GM12878 (cell line): Measurements from ENCODE around the gene FBXL17. TPM values are rescaled to one million over a fixed set of nuclear protein-coding genes. Genes with fewer than 3 reads are reported as not detected.

Source experiments
- ATAC-seq: fragments of 200-7000 bp; cut with Tn5 transposase; 3 replicates; pipeline ENCODE4 v1.9.1; 2020; ENCODE audit warnings: mild to moderate bottlenecking, moderate library complexity
- BruUV-seq: library from RNA; stranded (reverse); fragments of 400-500 nt; replicated peaks from 2 replicates; lab custom pipeline; 2021; lab: Mats Ljungman, UMichigan
- CTCF ChIA-PET: fragments of 300-600 bp; sonication (Branson Sonifier 250); formaldehyde crosslinking; extraction: SDS; loops from one replicate; lab custom pipeline; 2021; ENCODE audit warnings: inconsistent platforms; lab: Yijun Ruan, JAX
- POLR2A ChIA-PET: fragments of 350-600 bp; formaldehyde crosslinking; extraction: SDS; loops from one replicate; lab custom pipeline; 2021; ENCODE audit warnings: inconsistent platforms; lab: Charles Lee
- RAD21 ChIA-PET: fragments of 300-600 bp; sonication (Branson Sonifier 250); formaldehyde crosslinking; loops from one replicate; lab custom pipeline; 2023; ENCODE audit warnings: antibody characterized with exemption; ENCODE audit not compliant: unreplicated experiment; lab: Charles Lee
- SMC1A ChIA-PET: fragments of 300-600 bp; sonication (Branson Sonifier 250); formaldehyde crosslinking; loops from one replicate; lab custom pipeline; 2023; ENCODE audit not compliant: unreplicated experiment, uncharacterized antibody; lab: Charles Lee
- DNase-seq: peaks from one replicate; pipeline ENCODE4 v3.0.0-alpha.2; 2011; ENCODE audit warnings: low read depth, low spot score
- FAIRE-seq: peaks from 3 replicates; lab custom pipeline; 2011; peaks lifted over from hg19 to GRCh38; lab: Jason Lieb, UNC
- H2AFZ ChIP-seq: 2 replicates; pipeline ENCODE4 v1.6.0; 2011; ENCODE audit warnings: low read depth, low read length, control low read depth; ENCODE audit not compliant: control insufficient read depth
- H3K27ac ChIP-seq: 2 replicates; pipeline ENCODE4 v1.5.1; 2011; ENCODE audit warnings: control low read depth; ENCODE audit not compliant: control insufficient read depth, insufficient read depth
- H3K27me3 ChIP-seq, 2 experiments: replicated peaks in 1 of 2; 2 replicates each; pipeline versions ENCODE4 v1.6.0 to v1.6.1; 2011; ENCODE audit warnings: low read length in 1 of 2; ENCODE audit not compliant: control insufficient read depth in 2 of 2, insufficient read depth in 2 of 2
- H3K36me3 ChIP-seq, 2 experiments: 2 replicates each; pipeline ENCODE4 v1.5.1; 2011; ENCODE audit warnings: low read length in 1 of 2; ENCODE audit not compliant: control insufficient read depth in 2 of 2, insufficient read depth in 2 of 2
- H3K4me1 ChIP-seq: 2 replicates; pipeline ENCODE4 v1.6.1; 2011; ENCODE audit warnings: mild to moderate bottlenecking, low read length, moderate library complexity, mixed read lengths; ENCODE audit not compliant: control insufficient read depth, insufficient read depth
- H3K4me2 ChIP-seq: 2 replicates; pipeline ENCODE4 v1.6.0; 2011; ENCODE audit warnings: control low read depth; ENCODE audit not compliant: control insufficient read depth, insufficient read depth
- H3K4me3 ChIP-seq: fragments of 200-600 bp; sonication (generic); 2 replicates; pipeline ENCODE4 v1.5.1; 2016
- H3K79me2 ChIP-seq: 2 replicates; pipeline ENCODE4 v1.6.0; 2011; ENCODE audit warnings: low read length; ENCODE audit not compliant: control insufficient read depth, insufficient read depth
- H3K9ac ChIP-seq: 2 replicates; pipeline ENCODE4 v1.8.0; 2011; ENCODE audit warnings: low read length, control low read depth, mixed read lengths; ENCODE audit not compliant: control insufficient read depth, insufficient read depth
- H3K9me3 ChIP-seq: replicated peaks from 3 replicates; pipeline ENCODE4 v1.5.1; 2011; ENCODE audit warnings: mild to moderate bottlenecking, low read length; ENCODE audit not compliant: control insufficient read depth, insufficient read depth
- H4K20me1 ChIP-seq: 2 replicates; pipeline ENCODE4 v1.6.0; 2011; ENCODE audit not compliant: control insufficient read depth, insufficient read depth
- BRCA1 ChIP-seq: IDR thresholded peaks from 2 replicates; pipeline ENCODE4 v1.6.1; 2011; ENCODE audit warnings: low read depth, low read length, improper control_type of control experiment
- CBX3 ChIP-seq: fragments of 200-600 bp; sonication (generic); IDR thresholded peaks from 2 replicates; pipeline ENCODE4 v1.6.1; 2016; ENCODE audit warnings: low read depth, borderline replicate concordance
- CREM ChIP-seq: IDR thresholded peaks from 2 replicates; pipeline ENCODE4 v1.6.1; 2014; ENCODE audit warnings: antibody characterized with exemption, low read depth
- MXI1 ChIP-seq: fragments of 150-350 bp; IDR thresholded peaks from 2 replicates; pipeline ENCODE4 v1.6.1; 2011; ENCODE audit warnings: low read depth, mild to moderate bottlenecking, inconsistent platforms, low read length, improper control_type of control experiment
- NFXL1 ChIP-seq: fragments of 450-650 bp; IDR thresholded peaks from 2 replicates; pipeline ENCODE4 v1.6.1; 2017; ENCODE audit warnings: antibody characterized with exemption, mild to moderate bottlenecking, borderline replicate concordance
- NR2C1 ChIP-seq: fragments of 450-650 bp; IDR thresholded peaks from 2 replicates; pipeline ENCODE4 v1.6.1; 2017; ENCODE audit warnings: antibody characterized with exemption, mild to moderate bottlenecking, moderate library complexity
- RAD21 ChIP-seq: IDR thresholded peaks from 2 replicates; pipeline ENCODE4 v1.6.1; 2011; ENCODE audit warnings: mild to moderate bottlenecking, low read depth, low read length, moderate library complexity; ENCODE audit not compliant: insufficient read depth
- RELA ChIP-seq: fragments of 450-650 bp; IDR thresholded peaks from 2 replicates; pipeline ENCODE4 v1.8.0; 2014; ENCODE audit warnings: borderline replicate concordance; ENCODE audit not compliant: partially characterized antibody
- STAT1 ChIP-seq: fragments of 450-650 bp; conservative IDR thresholded peaks from 2 replicates; pipeline ENCODE4 v1.6.1; 2014; ENCODE audit warnings: antibody characterized with exemption, mild to moderate bottlenecking
- TAF1 ChIP-seq: IDR thresholded peaks from 2 replicates; pipeline ENCODE4 v1.6.1; 2011; ENCODE audit warnings: mild to moderate bottlenecking, low read depth, low read length, borderline replicate concordance
- TCF3 ChIP-seq: IDR thresholded peaks from 2 replicates; pipeline ENCODE4 v1.6.1; 2012; ENCODE audit warnings: low read depth, mild to moderate bottlenecking, low read length, borderline replicate concordance; ENCODE audit not compliant: insufficient read depth
- WGBS: methylation state at CpG from one replicate; pipeline ENCODE4 v1.1.6; 2016; ENCODE audit warnings: low lambda C conversion rate; ENCODE audit not compliant: insufficient replicate concordance, insufficient coverage; ENCODE audit errors: missing lambda C conversion rate; 5-methylcytosine and 5-hydroxymethylcytosine counted together
- in situ Hi-C: fragments of 300-500 bp; cut with MboI; formaldehyde crosslinking; loops from 9 replicates; pipeline ENCODE4 v1.14.3; 2018; ENCODE audit warnings: mixed read lengths
- intact Hi-C: fragments of 100-400 bp; cut with micrococcal nuclease; formaldehyde crosslinking; loops from one replicate; pipeline ENCODE4 v1.14.2; 2022; ENCODE audit not compliant: unreplicated experiment
- polyA plus RNA-seq, 11 experiments: library from polyadenylated mRNA; depleted of rRNA in 4 of 11; unstranded in 6 of 11; stranded (reverse) in 5 of 11; fragments of >200 nt; fragmentation: Nextera tagmentation in 4 of 11; fragmentation: Illumina TruSeq in 1 of 11; extraction: Ambion mirVana in 4 of 11; extraction: Trizol in 1 of 11; gene quantifications; 1 replicate in 1 of 11; 2 replicates in 10 of 11; pipeline versions ENCODE4 v1.2.1 to v1.2.3, GENCODE V29; 2011 to 2016; ENCODE audit warnings: inconsistent platforms in 2 of 11, missing spikeins in 2 of 11, low read depth in 1 of 11
- total RNA-seq, 4 experiments: library from RNA; depleted of rRNA in 3 of 4; stranded (reverse); fragments of >200 nt in 3 of 4; fragmentation: Illumina TruSeq in 1 of 4; extraction: Trizol in 1 of 4; gene quantifications; 2 replicates each; pipeline versions ENCODE4 v1.2.1 to v1.2.3, GENCODE V29; 2013 to 2021
- TF ChIP-seq, protein P1 (sequence below): fragments of 450-650 bp; IDR thresholded peaks from 2 replicates; pipeline ENCODE4 v1.6.1; 2014; ENCODE audit warnings: mild to moderate bottlenecking
- TF ChIP-seq, protein P2 (sequence below): IDR thresholded peaks from 2 replicates; pipeline ENCODE4 v1.6.1; 2012; ENCODE audit warnings: mild to moderate bottlenecking, low read depth, low read length
- TF ChIP-seq, protein P3 (sequence below): fragments of 450-650 bp; formaldehyde crosslinking; IDR thresholded peaks from 2 replicates; pipeline ENCODE4 v1.4.0; 2020; ENCODE audit warnings: mild to moderate bottlenecking, moderate library complexity

The FBXL17 gene
- total and polyA plus RNA-seq, 10 of the 15 experiments (the other 5 are each of a cell fraction or from before 2014, with no cell fraction given), result 0.88 to 9.0 (median 4.4) TPM

DNA sequence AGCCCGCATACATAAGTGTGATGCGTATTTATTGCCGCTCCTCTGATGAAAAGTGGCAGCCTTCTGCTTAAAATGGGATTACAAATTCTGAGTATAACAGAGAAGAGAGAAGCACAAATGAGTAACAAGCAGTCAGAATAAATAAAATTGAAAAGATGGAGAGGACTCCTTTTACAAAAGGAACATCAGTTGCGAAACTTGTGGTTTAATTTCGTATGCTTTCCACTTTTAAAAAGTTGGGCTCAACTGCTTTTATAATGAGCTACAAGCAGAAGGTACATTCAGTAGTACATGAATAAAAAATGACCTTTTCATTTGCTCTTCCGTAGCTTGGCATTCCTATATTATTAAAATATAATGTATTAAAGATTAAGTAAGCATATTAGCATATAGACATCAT, 320.0 kb downstream of the FBXL17 start:
- intact Hi-C loops, result no loop called here
- H3K27ac ChIP-seq, result no peak overlapping the region
- no peak overlapping the region for H2AFZ ChIP-seq
- BruUV-seq, result no TSS peak
- CTCF ChIA-PET, result interaction anchor here (0.6 to 1.2 kb wide), 3 partner anchors 86 to 860 kb away, joined by 3 to 5 read pairs (median 5); no protein-coding TSS in a partner anchor
- SMC1A ChIA-PET, result interaction anchor here (0.9 to 1.8 kb wide), 3 partner anchors 12 to 52 kb away, joined by 3 read pairs; no protein-coding TSS in a partner anchor
- WGBS, result 73% methylated on average over 6 of the region's 6 CpGs
- FAIRE-seq, result no peak
- RAD21 ChIA-PET, result no interaction called here
- no peak overlapping the region for H3K4me3 ChIP-seq
- no peak overlapping the region for H3K4me2 ChIP-seq
- H3K27me3 ChIP-seq, result no peaks in the 10 kb centered on the region
- no peaks in the 10 kb centered on the region for H4K20me1 ChIP-seq
- ATAC-seq, result no peak
- TF ChIP-seq BRCA1 (no peak), CBX3 (no peak), CREM (no peak), RELA (no peak), RAD21 (no peak), MXI1 (no peak), TAF1 (no peak), NR2C1 (no peak), NFXL1 (no peak), TCF3 (no peak), STAT1 (no peak)
- TF ChIP-seq, protein P1, sequence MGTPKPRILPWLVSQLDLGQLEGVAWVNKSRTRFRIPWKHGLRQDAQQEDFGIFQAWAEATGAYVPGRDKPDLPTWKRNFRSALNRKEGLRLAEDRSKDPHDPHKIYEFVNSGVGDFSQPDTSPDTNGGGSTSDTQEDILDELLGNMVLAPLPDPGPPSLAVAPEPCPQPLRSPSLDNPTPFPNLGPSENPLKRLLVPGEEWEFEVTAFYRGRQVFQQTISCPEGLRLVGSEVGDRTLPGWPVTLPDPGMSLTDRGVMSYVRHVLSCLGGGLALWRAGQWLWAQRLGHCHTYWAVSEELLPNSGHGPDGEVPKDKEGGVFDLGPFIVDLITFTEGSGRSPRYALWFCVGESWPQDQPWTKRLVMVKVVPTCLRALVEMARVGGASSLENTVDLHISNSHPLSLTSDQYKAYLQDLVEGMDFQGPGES, result no peak
- TF ChIP-seq, protein P2, sequence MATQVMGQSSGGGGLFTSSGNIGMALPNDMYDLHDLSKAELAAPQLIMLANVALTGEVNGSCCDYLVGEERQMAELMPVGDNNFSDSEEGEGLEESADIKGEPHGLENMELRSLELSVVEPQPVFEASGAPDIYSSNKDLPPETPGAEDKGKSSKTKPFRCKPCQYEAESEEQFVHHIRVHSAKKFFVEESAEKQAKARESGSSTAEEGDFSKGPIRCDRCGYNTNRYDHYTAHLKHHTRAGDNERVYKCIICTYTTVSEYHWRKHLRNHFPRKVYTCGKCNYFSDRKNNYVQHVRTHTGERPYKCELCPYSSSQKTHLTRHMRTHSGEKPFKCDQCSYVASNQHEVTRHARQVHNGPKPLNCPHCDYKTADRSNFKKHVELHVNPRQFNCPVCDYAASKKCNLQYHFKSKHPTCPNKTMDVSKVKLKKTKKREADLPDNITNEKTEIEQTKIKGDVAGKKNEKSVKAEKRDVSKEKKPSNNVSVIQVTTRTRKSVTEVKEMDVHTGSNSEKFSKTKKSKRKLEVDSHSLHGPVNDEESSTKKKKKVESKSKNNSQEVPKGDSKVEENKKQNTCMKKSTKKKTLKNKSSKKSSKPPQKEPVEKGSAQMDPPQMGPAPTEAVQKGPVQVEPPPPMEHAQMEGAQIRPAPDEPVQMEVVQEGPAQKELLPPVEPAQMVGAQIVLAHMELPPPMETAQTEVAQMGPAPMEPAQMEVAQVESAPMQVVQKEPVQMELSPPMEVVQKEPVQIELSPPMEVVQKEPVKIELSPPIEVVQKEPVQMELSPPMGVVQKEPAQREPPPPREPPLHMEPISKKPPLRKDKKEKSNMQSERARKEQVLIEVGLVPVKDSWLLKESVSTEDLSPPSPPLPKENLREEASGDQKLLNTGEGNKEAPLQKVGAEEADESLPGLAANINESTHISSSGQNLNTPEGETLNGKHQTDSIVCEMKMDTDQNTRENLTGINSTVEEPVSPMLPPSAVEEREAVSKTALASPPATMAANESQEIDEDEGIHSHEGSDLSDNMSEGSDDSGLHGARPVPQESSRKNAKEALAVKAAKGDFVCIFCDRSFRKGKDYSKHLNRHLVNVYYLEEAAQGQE, result no peak
- TF ChIP-seq, protein P3, sequence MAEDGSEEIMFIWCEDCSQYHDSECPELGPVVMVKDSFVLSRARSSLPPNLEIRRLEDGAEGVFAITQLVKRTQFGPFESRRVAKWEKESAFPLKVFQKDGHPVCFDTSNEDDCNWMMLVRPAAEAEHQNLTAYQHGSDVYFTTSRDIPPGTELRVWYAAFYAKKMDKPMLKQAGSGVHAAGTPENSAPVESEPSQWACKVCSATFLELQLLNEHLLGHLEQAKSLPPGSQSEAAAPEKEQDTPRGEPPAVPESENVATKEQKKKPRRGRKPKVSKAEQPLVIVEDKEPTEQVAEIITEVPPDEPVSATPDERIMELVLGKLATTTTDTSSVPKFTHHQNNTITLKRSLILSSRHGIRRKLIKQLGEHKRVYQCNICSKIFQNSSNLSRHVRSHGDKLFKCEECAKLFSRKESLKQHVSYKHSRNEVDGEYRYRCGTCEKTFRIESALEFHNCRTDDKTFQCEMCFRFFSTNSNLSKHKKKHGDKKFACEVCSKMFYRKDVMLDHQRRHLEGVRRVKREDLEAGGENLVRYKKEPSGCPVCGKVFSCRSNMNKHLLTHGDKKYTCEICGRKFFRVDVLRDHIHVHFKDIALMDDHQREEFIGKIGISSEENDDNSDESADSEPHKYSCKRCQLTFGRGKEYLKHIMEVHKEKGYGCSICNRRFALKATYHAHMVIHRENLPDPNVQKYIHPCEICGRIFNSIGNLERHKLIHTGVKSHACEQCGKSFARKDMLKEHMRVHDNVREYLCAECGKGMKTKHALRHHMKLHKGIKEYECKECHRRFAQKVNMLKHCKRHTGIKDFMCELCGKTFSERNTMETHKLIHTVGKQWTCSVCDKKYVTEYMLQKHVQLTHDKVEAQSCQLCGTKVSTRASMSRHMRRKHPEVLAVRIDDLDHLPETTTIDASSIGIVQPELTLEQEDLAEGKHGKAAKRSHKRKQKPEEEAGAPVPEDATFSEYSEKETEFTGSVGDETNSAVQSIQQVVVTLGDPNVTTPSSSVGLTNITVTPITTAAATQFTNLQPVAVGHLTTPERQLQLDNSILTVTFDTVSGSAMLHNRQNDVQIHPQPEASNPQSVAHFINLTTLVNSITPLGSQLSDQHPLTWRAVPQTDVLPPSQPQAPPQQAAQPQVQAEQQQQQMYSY, result no peak
- H3K36me3 ChIP-seq, result no peaks in the 10 kb centered on the region
- POLR2A ChIA-PET, result no interaction called here
- no peak for DNase-seq
- in situ Hi-C loops, result no loop called here
- no peaks in the 10 kb centered on the region for H3K79me2 ChIP-seq
- no peaks in the 10 kb centered on the region for H3K9me3 ChIP-seq
- H3K9ac ChIP-seq, result no peak overlapping the region
- H3K4me1 ChIP-seq, result no peaks in the 10 kb centered on the region
